Sigmoid colon (tissue), 4 donors: ENCODE data around the gene PAX9.

Source experiments
- CTCF ChIP-seq, 4 experiments: fragments of 450-650 bp in 3 of 4; fragments of 200-600 bp in 1 of 4; IDR thresholded peaks; one replicate each; pipeline ENCODE4 v1.5.1; 2016 to 2019; ENCODE audit warnings: antibody characterized with exemption in 4 of 4, mild to moderate bottlenecking in 3 of 4, moderate library complexity in 2 of 4
- EP300 ChIP-seq, 4 donors: sonication (generic); formaldehyde crosslinking; IDR thresholded peaks; one replicate each; pipeline ENCODE4 v1.6.1; 2017; ENCODE audit warnings: antibody characterized with exemption in 4 of 4
- POLR2A ChIP-seq, 2 donors: fragments of 450-650 bp; IDR thresholded peaks; one replicate each; pipeline ENCODE4 v1.6.1; 2016; ENCODE audit warnings: antibody characterized with exemption in 2 of 2, mild to moderate bottlenecking in 2 of 2, moderate library complexity in 2 of 2
- POLR2AphosphoS5 ChIP-seq, 4 donors: sonication (generic); formaldehyde crosslinking; IDR thresholded peaks; one replicate each; pipeline ENCODE4 v1.6.1; 2017; ENCODE audit warnings: antibody characterized with exemption in 4 of 4

GRCh38 chr14:36659010-36659821 lies 2.4 kb upstream of the PAX9 start:
- no peak for TF ChIP-seq CTCF (IDR thresholded peaks at IDR 0.05)
- TF ChIP-seq POLR2A (IDR thresholded peaks at IDR 0.05) = no peak
- no peak for TF ChIP-seq EP300 (IDR thresholded peaks at IDR 0.05)
- no peak for TF ChIP-seq POLR2AphosphoS5 (IDR thresholded peaks at IDR 0.05)
